ENCODE results near the gene KIZ.

The KIZ gene

DNA sequence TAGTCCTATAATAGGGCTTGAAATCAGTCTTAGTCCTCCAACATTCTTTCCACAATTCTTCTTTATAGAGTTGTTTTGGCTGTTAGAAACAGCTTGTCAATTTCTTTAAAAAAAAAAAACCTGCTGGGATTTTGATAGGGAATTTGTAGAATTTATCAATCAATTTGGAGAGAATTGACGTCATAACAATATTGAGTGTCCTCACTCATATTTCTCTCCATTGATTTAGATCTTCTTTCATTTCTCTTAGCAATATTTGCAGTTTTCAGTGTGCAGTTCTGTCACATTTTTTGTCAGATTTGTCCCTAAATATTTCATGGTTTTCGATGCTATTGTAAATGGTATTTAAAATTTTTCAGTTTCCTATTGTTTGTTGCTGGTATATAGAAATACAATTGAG lies 14.5 kb upstream of the KIZ start:
- H3K9me3 ChIP-seq (ENCODE audit: control insufficient read depth, low read length), result peaks cover 3% of the 10 kb centered on the region
- whole genome bisulfite sequencing, result 60% methylated on average over 1 of the region's 2 CpGs

GRCh38 chr20:21113697-21114096 lies 12.2 kb upstream of the KIZ start:
- Histone ChIP-seq H3K9ac (ENCODE audit: low read length) (no peak overlapping the region), H3K27ac (ENCODE audit: low read length, poor library complexity, severe bottlenecking) (no peak overlapping the region), H2BK15ac (ENCODE audit: low read depth, poor library complexity, severe bottlenecking) (no peak overlapping the region), H2AFZ (ENCODE audit: low read depth, low read length) (no peak overlapping the region), H3K9me3 (ENCODE audit: control insufficient read depth, low read length) (peaks cover 3% of the 10 kb centered on the region), H3K36me3 (ENCODE audit: control insufficient read depth in 1 of 2, insufficient read depth in 2 of 2, low read depth in 1 of 2, low read length in 2 of 2) (no peaks in the 10 kb centered on the region), H2AK5ac (ENCODE audit: low read length, severe bottlenecking) (no peak overlapping the region), H3K23ac (ENCODE audit: low read length in 2 of 2) (no peak overlapping the region), H4K8ac (ENCODE audit: low read length) (no peak overlapping the region), H3K18ac (ENCODE audit: low read depth in 1 of 2, low read length in 2 of 2) (no peak overlapping the region), H2BK120ac (ENCODE audit: low read depth, low read length) (no peak overlapping the region), H3K4me1 (ENCODE audit: control insufficient read depth, insufficient read depth, low read depth, low read length) (no peaks in the 10 kb centered on the region), H3K27me3 (ENCODE audit: control insufficient read depth in 1 of 2, insufficient read depth in 1 of 2, low read length in 2 of 2) (peaks cover 30 to 49% of the 10 kb centered on the region in 2 experiments), H3K4me3 (ENCODE audit: insufficient read depth in 1 of 2, low read depth in 1 of 2, low read length in 2 of 2) (no peak overlapping the region), H3K4me2 (ENCODE audit: low read length, poor library complexity, severe bottlenecking) (no peak overlapping the region), H3K14ac (ENCODE audit: low read length in 2 of 2) (no peak overlapping the region), H2BK12ac (ENCODE audit: low read length in 2 of 2) (no peak overlapping the region), H4K91ac (ENCODE audit: low read length) (no peak overlapping the region), H2BK5ac (ENCODE audit: low read depth, low read length, poor library complexity, severe bottlenecking) (no peak overlapping the region), H3K4ac (ENCODE audit: low read depth in 1 of 2, low read length in 2 of 2) (no peak overlapping the region), H3K79me1 (replicated peaks; ENCODE audit: low read length, poor library complexity, severe bottlenecking) (no peaks in the 10 kb centered on the region)
- 91% methylated on average over 2 of the region's 4 CpGs for WGBS
- DNase-seq, result no peak

More for the DNA sequence above, 14.5 kb upstream of the KIZ start:
- Histone ChIP-seq H3K4ac (ENCODE audit: low read depth in 1 of 2, low read length in 2 of 2) (no peak overlapping the region), H3K9ac (ENCODE audit: low read length) (no peak overlapping the region), H3K4me1 (ENCODE audit: control insufficient read depth, insufficient read depth, low read depth, low read length) (no peaks in the 10 kb centered on the region), H3K79me1 (replicated peaks; ENCODE audit: low read length, poor library complexity, severe bottlenecking) (no peaks in the 10 kb centered on the region), H3K4me3 (ENCODE audit: insufficient read depth in 1 of 2, low read depth in 1 of 2, low read length in 2 of 2) (no peak overlapping the region), H3K18ac (ENCODE audit: low read depth in 1 of 2, low read length in 2 of 2) (no peak overlapping the region), H2AFZ (ENCODE audit: low read depth, low read length) (no peak overlapping the region), H2BK5ac (ENCODE audit: low read depth, low read length, poor library complexity, severe bottlenecking) (no peak overlapping the region), H4K91ac (ENCODE audit: low read length) (no peak overlapping the region), H3K27me3 (ENCODE audit: control insufficient read depth in 1 of 2, insufficient read depth in 1 of 2, low read length in 2 of 2) (peaks cover 45 to 58% of the 10 kb centered on the region in 2 experiments), H4K8ac (ENCODE audit: low read length) (no peak overlapping the region), H3K14ac (ENCODE audit: low read length in 2 of 2) (no peak overlapping the region), H3K36me3 (ENCODE audit: control insufficient read depth in 1 of 2, insufficient read depth in 2 of 2, low read depth in 1 of 2, low read length in 2 of 2) (no peaks in the 10 kb centered on the region), H3K27ac (ENCODE audit: low read length, poor library complexity, severe bottlenecking) (no peak overlapping the region), H3K23ac (ENCODE audit: low read length in 2 of 2) (no peak overlapping the region), H2BK120ac (ENCODE audit: low read depth, low read length) (no peak overlapping the region), H2BK15ac (ENCODE audit: low read depth, poor library complexity, severe bottlenecking) (no peak overlapping the region), H2AK5ac (ENCODE audit: low read length, severe bottlenecking) (no peak overlapping the region), H2BK12ac (ENCODE audit: low read length in 2 of 2) (no peak overlapping the region), H3K4me2 (ENCODE audit: low read length, poor library complexity, severe bottlenecking) (no peak overlapping the region)
- DNase-seq, result no peak

- Histone ChIP-seq H3K4me2 (ENCODE audit: low read length, poor library complexity, severe bottlenecking) (no peak overlapping the region), H3K4ac (ENCODE audit: low read depth in 1 of 2, low read length in 2 of 2) (no peak overlapping the region), H2AK5ac (ENCODE audit: low read length, severe bottlenecking) (no peak overlapping the region), H2BK5ac (ENCODE audit: low read depth, low read length, poor library complexity, severe bottlenecking) (no peak overlapping the region), H2BK15ac (ENCODE audit: low read depth, poor library complexity, severe bottlenecking) (no peak overlapping the region), H3K4me1 (ENCODE audit: control insufficient read depth, insufficient read depth, low read depth, low read length) (no peaks in the 10 kb centered on the region), H2BK120ac (ENCODE audit: low read depth, low read length) (no peak overlapping the region), H3K27ac (ENCODE audit: low read length, poor library complexity, severe bottlenecking) (no peak overlapping the region), H4K8ac (ENCODE audit: low read length) (no peak overlapping the region), H3K4me3 (ENCODE audit: insufficient read depth in 1 of 2, low read depth in 1 of 2, low read length in 2 of 2) (no peak overlapping the region), H4K91ac (ENCODE audit: low read length) (no peak overlapping the region), H3K79me1 (replicated peaks; ENCODE audit: low read length, poor library complexity, severe bottlenecking) (no peaks in the 10 kb centered on the region), H3K36me3 (ENCODE audit: control insufficient read depth in 1 of 2, insufficient read depth in 2 of 2, low read depth in 1 of 2, low read length in 2 of 2) (no peaks in the 10 kb centered on the region), H3K9ac (ENCODE audit: low read length) (no peak overlapping the region), H3K27me3 (ENCODE audit: control insufficient read depth in 1 of 2, insufficient read depth in 1 of 2, low read length in 2 of 2) (peaks cover 28 to 46% of the 10 kb centered on the region in 2 experiments), H3K23ac (ENCODE audit: low read length in 2 of 2) (no peak overlapping the region), H2BK12ac (ENCODE audit: low read length in 2 of 2) (no peak overlapping the region), H3K18ac (ENCODE audit: low read depth in 1 of 2, low read length in 2 of 2) (no peak overlapping the region), H3K14ac (ENCODE audit: low read length in 2 of 2) (no peak overlapping the region), H3K9me3 (ENCODE audit: control insufficient read depth, low read length) (peaks cover 3% of the 10 kb centered on the region), H2AFZ (ENCODE audit: low read depth, low read length) (no peak overlapping the region)
- no peak for DNase-seq
- 84% methylated on average over 15 of the region's 15 CpGs for WGBS
Measured at GRCh38 chr20:21114584-21114983, 11.3 kb upstream of the KIZ start.

- no peak overlapping the region for H4K8ac ChIP-seq (ENCODE audit: low read length)
- peaks cover 3% of the 10 kb centered on the region for H3K9me3 ChIP-seq (ENCODE audit: control insufficient read depth, low read length)
- H2BK12ac ChIP-seq (ENCODE audit: low read length in 2 of 2), result no peak overlapping the region
- H2BK120ac ChIP-seq (ENCODE audit: low read depth, low read length), result no peak overlapping the region
- no peak overlapping the region for H4K91ac ChIP-seq (ENCODE audit: low read length)
- H3K27ac ChIP-seq (ENCODE audit: low read length, poor library complexity, severe bottlenecking), result no peak overlapping the region
- H3K4me3 ChIP-seq (ENCODE audit: insufficient read depth in 1 of 2, low read depth in 1 of 2, low read length in 2 of 2), result no peak overlapping the region
- DNase-seq, result no peak
- H3K4me2 ChIP-seq (ENCODE audit: low read length, poor library complexity, severe bottlenecking), result no peak overlapping the region
- no peak overlapping the region for H3K18ac ChIP-seq (ENCODE audit: low read depth in 1 of 2, low read length in 2 of 2)
- no peak overlapping the region for H3K4ac ChIP-seq (ENCODE audit: low read depth in 1 of 2, low read length in 2 of 2)
- H3K36me3 ChIP-seq (ENCODE audit: control insufficient read depth in 1 of 2, insufficient read depth in 2 of 2, low read depth in 1 of 2, low read length in 2 of 2), result no peaks in the 10 kb centered on the region
- H3K27me3 ChIP-seq (ENCODE audit: control insufficient read depth in 1 of 2, insufficient read depth in 1 of 2, low read length in 2 of 2), result peaks cover 24 to 34% of the 10 kb centered on the region in 2 experiments
- H3K79me1 ChIP-seq (replicated peaks; ENCODE audit: low read length, poor library complexity, severe bottlenecking), result no peaks in the 10 kb centered on the region
- no peak overlapping the region for H3K9ac ChIP-seq (ENCODE audit: low read length)
- H2BK5ac ChIP-seq (ENCODE audit: low read depth, low read length, poor library complexity, severe bottlenecking), result no peak overlapping the region
- no peak overlapping the region for H3K14ac ChIP-seq (ENCODE audit: low read length in 2 of 2)
- H2BK15ac ChIP-seq (ENCODE audit: low read depth, poor library complexity, severe bottlenecking), result no peak overlapping the region
- 64% methylated on average over 3 of the region's 4 CpGs for WGBS
- H2AK5ac ChIP-seq (ENCODE audit: low read length, severe bottlenecking), result no peak overlapping the region
- no peaks in the 10 kb centered on the region for H3K4me1 ChIP-seq (ENCODE audit: control insufficient read depth, insufficient read depth, low read depth, low read length)
- H2AFZ ChIP-seq (ENCODE audit: low read depth, low read length), result no peak overlapping the region
- no peak overlapping the region for H3K23ac ChIP-seq (ENCODE audit: low read length in 2 of 2)
Measured at GRCh38 chr20:21117521-21117920, 8.4 kb upstream of the KIZ start.

All from mesenchymal stem cell (in vitro differentiated cells and primary cell).